Measurements from ENCODE around the gene RAD51D.

GRCh38 chr17:35053204-35053603 is 66.5 kb downstream of the RAD51D start:
- TF ChIP-seq CTCF (IDR thresholded peaks at IDR 0.05; ENCODE audit: low read length) = no peak
- TF ChIP-seq EZH2 (optimal IDR thresholded peaks at IDR 0.05; ENCODE audit: low read depth, low read length) = no peak

All from MM.1S (cell line).